Measurements from ENCODE around the gene ATP2B1.
A peak's percentile ranks its signal among the peaks of the same experiment; 100 is the strongest.
"Not testable (repeated sequence)": the region's sequence is repeated elsewhere in the genome, so short reads cannot be mapped to it uniquely, and the experiment has no call there.

Gene ATP2B1

DNA sequence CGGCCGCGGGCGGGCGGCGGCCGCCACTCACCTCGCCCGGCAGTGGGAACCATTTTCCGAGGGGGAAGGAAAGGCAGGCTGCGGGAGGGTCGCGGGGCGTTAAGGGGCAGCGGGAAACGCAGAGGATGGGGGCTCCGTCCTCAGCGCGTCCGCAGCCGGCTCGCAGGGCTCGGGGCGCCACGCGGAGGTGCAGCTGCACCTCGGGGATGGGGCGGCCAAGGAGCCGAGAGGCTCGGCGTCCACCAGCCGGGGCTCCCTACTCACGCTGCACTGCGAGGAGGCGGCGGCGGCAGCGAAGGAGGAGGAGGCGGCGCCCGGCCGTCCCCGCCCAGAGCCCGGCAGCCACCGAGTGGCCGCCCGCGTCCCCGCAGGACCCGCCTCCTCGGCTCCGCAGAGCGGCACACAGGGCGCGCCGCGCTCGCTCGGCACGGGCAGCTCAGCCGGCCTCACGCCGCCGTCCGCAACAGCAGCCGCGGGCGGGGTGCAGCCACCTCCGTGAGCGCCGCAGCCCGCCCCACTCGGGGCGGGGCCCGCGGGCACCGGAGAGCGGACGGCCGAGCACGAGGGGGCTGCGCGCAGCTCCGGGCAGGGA is at the start of gene ATP2B1:
TSS of gene ATP2B1 (minus strand) at position 274 of the 592 bp plus-strand sequence. CDS start 52,952 bp downstream, outside the sequence.
- DNase-seq (ENCODE audit: low read depth): peak; percentile 82

DNA sequence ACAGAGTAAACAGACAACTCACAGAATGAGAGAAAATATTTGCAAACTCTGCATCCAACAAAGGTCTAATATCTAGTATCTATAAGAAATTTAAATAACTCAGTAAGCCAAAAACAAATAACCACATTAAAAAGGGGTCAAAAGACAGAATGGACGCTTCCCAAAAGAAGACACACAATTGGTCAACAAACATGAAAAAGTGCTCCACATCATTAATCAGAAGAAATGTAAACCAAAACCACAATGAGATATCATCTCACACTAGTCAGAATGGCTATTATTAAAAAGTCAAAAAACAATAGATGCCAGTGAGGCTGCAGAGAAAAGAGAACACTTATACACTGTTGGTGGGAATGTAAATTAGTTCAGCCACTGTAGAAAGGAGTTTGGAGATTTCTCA is 49.3 kb upstream of the ATP2B1 start:
- not testable (repeated sequence) for DNase-seq (ENCODE audit: low read depth)

DNA sequence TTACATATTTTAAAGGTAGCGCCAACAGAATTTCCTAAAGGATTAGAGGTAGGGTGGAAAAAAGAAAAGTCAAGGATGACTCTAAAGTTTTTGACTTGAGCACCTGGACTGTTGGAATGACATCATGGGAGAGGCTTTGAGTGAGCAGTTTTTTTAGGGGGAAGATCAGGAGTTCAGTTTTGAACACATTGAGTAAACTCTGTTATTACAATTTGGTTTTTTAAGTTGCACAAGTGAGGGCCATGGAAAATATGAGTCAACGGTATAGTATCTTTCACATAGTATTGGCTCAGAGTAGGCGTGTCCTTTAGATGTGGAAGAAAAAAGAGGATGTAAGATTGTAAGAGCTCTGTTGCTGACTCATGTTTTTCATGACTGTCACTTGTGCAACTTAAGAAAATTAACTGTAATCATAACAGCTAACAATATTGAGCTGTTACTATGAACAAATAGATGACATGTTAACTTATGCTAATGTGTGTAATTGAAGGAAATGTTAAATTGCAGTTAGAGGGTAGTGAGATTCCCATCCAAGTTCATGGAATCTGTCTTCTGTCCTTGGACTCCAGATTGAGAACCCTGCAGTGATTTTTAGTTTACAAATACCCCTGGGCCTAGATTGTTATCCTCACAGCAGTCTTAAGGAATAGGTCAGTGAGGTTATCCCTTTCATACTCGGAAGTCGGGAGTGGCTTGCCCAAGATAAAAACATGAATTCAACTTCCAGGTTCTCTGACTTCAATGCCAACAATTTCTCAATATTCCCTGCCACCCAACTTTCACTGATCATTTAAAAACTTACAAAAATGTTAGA is 48.2 kb upstream of the ATP2B1 start:
- DNase-seq (ENCODE audit: low read depth): peak; percentile 96

DNA sequence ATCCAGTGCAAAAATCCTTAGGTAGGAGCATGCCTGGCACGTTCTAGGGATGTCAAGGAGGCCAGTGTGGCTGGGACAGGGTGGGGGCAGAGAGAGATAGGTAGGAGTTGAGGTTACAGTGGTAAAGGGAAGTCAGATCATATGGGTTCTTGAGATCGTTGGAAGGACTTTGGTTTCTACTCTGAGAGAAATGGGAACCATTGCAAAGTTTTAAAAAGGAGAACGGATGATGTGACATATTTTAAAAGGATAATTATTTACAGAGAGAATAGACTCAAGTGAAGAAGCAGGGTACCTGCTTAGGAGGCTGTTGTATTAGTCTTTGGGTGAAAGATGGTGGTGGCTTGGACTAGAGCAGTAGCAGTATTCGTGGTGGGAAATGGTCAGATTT is 47.6 kb upstream of the ATP2B1 start:
- no peak for DNase-seq (ENCODE audit: low read depth)

DNA sequence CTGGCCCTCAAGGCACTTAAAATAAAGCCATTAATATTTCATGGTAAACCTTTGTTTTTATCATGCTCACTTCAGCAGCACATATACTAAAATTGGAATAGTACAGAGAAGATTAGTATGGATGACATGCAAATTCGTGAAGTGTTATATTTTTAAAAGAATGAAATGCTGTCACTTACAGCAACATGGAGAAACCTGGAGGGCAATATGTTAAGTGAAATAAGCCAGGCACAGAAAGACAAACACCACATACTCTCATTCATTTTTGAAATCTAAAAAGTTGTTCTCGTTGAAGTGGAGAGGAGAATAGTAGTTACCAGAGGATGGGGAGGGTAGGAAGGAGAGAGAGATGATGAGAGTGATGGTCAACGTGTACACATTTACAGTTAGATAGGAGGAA is 45.4 kb upstream of the ATP2B1 start:
- DNase-seq (ENCODE audit: low read depth): no peak

DNA sequence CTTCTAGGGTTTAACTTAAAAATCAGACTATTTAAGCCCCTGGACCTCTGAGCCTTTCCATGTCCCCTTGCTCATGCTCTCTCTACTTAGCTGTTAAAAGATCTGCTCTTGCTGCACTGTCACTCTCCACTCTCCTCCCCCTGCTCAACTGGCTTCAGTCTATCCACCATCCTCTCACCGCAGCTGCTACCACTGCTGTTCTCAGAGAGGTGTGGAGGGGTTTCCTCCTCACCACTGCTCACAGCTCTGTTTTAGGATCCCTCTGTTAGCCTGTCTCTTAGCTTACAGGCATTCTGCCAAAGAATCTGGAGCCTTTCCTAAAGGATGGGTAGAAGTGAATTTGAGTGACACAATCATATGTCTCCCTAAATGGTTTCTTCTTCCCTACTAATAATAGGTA is 43.7 kb upstream of the ATP2B1 start:
- DNase-seq (ENCODE audit: low read depth): no peak

DNA sequence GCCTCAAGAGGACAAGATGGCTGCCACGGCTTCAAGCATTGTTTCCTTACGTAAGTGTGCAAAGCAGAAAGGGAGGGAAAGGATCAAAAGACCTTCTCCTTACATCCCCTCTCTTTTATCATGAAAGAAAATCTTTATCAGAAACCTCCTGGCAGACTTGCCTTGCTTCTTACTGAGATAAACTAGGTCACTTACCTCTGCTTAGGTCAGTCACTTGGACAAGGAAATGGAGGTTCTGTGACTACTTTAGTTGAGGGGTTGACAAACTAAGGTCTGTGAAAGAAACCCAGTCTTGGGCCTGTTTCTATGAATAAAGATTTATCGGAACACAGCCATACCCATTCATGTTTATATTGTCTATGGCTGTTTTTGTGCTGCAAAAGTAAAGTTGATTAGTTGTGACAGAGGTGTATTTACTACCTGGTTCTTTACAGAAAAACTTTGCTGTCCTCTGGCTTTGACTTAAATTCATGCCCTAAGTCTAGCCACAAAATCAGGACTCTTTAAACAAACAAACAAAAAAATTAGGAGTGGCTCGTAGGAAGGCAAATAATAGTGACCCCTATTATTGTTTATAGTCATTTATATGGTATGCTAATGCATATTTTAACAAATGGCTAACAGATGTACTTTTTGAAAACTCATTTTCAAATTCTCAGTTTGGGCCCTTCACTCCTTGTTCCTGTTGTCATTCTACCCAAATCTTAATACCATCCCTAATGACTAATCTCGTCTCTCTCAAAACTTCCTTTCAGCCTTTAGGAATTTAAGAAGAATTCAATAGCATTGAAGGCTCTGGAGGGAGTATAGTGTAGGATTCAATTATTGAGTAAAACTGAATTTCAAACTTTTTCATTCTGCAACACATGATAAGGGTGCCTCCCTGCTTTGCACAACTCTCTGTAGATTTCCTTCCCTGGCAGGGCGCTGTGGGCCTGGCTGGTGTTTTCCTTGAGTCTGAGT is 42.0 kb upstream of the ATP2B1 start:
- no peak for DNase-seq (ENCODE audit: low read depth)

DNA sequence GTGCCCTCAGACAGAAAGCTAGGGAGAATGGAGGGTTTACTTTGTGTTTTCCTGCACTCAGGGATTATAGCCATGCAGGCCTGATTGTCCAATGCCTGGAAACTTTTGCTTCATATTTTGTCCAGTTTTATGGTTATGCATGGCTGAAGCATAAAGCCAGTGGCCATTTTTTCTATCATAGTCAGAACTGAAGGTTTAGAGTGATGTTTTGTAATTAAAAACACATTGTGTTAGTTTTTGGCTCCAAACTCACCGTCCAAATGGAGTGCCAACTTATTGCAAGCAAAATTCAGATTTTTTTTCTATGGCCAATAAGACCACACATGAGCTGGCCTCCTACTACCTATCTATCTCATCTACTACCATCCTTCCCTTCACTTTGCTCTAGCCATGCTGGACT is 40.2 kb upstream of the ATP2B1 start:
- no peak for DNase-seq (ENCODE audit: low read depth)

DNA sequence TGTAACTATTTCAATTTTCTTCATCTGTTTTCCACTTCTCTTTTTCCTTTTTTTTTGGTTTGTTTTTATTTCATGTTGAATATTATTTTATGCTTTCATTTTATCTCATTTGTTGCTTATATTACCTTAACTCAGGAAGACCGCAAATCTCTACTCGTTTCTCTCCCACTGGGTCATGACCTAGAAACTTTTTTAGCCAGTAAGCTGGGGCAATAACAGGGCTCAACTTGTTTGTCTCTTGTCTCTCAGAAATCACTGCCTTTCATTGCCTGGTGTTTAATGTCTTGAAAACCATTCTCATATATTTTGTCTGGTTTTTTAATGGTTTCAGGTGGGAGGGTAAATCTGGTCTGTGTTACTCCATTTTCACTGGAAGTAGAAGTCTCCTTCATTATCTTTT is 36.6 kb upstream of the ATP2B1 start:
- DNase-seq (ENCODE audit: low read depth): no peak

DNA sequence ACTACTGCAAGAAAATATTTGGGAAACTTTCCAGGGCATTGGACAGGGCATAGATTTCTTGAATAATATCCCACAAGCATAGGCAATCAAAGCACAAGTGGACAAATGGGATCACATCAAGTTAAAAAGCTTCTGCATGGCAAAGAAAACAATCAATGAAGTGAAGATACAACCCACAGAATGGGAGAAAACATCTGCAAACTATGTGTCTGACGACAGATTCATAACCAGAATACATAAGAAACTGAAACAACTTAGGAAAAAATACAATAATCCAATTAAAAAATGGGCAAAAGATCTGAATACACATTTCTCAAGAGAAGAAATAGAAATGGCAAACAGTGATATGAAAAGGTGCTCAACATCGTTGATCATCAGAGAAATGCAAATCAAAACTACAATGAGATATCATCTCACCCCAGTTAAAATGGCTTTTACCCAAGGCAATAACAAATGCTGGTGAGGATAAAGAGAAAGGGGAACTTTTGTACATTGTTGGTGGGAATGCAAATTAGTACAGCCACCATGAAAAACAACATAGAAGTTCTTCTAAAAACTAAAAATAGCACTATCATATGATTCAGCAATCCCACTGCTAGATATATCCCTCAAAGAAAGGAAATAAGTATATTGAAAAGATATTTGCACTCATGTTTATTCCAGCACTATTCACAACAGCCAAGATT is 33.8 kb upstream of the ATP2B1 start:
- no peak for DNase-seq (ENCODE audit: low read depth)

DNA sequence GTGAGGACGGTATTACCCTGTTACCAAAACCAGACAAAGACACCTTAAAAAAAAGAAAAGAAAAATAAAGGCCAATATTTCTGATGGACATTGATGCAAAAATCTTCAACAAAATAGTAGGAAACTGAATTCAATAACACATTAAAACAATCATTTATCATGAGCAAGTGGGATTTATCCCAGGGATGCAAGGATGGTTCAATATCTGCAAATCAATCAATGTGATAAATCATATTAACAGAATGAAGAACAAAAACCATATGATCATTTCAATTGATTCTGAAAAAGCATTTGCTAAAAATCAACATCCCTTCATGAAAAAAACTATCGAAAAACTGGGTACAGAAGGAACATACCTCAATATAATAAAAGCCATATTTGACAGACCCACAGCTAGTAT is 32.3 kb upstream of the ATP2B1 start:
- DNase-seq (ENCODE audit: low read depth): no peak

DNA sequence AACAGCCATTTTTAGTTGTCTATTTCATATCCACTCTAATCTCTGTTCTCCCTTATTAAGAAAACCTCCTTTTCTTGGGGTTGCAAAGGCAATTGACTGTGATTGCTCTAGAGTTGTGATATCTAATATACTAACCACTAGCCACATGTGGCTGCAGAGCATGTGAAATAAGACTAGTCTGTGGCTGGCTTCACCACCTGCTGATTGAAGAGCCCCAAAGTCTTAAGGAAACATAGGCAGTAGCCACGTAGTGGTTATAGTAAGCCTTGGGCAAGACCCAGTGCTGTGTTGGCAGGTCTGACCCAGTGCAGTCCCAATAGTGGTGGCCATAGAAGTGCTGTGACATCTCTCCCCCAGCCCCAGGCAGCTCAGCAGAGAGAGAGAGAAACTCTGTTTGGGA is 28.4 kb upstream of the ATP2B1 start:
- DNase-seq (ENCODE audit: low read depth): no peak

DNA sequence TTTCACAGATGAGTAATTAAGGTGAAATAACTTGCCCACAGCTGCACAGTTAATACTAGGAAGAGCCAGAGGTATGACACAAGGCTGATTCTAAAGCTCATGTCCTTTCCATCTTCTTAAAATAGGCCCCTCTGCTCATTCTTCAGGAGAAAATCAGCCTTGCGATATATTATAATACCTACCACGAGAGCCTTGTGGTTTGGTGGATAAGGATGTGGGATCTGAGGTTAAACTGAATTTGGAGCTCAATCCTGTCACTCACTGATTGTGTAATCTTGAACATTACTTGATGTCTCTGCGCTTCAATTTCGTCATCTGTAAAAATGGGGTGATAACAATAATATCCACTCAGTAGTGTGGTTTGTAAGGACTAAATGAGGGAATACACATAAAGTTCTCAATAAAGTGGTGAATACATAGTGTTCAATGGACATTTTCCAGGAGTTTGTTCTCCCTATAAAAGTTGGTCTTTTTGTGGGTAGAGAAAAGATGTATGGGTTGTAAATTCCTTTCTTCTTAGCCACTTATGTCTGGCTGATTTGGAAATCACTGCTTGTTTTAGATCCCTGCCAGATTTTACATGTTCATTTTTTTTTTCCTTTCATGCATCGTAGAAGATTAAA is 25.1 kb upstream of the ATP2B1 start:
- DNase-seq (ENCODE audit: low read depth): peak; percentile 85

DNA sequence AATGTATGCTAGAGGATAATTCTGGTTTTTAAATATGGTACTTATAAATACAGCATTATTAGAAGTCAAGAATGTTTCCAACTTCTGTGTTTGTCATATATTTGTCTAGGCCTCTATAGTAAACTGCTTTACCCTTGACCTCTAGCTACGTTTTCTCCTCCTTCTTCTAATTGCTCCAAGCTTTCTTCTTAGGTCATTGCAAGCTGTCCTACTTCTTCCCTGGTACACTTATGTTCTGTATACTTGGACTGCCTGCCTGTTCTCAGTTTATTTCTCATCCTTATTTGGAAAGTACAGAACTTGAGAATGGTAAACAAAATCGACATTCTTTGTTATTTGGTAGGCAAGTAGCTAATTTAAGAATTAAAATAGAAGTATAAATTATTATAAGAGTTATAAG is 23.9 kb upstream of the ATP2B1 start:
- no peak for DNase-seq (ENCODE audit: low read depth)

DNA sequence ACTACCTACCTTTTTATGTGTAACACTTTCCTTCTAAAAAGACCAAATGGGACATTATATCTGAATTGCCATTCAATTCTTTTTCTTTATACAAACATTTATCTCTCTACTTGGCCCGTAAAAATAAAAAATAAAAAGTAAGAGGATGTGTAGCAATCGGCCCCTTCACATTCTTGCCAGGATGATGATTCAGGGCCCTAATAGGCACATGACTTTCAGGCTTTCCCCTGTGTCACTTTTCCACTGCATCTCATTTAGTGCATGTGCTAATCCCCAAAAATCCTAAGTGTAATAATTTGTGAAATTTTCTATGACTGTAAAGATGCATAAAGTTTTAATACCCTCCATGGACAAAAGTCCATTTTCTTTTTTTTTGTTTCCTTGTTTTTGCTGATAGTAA is 23.0 kb upstream of the ATP2B1 start:
- peak; percentile 66 for DNase-seq (ENCODE audit: low read depth)

DNA sequence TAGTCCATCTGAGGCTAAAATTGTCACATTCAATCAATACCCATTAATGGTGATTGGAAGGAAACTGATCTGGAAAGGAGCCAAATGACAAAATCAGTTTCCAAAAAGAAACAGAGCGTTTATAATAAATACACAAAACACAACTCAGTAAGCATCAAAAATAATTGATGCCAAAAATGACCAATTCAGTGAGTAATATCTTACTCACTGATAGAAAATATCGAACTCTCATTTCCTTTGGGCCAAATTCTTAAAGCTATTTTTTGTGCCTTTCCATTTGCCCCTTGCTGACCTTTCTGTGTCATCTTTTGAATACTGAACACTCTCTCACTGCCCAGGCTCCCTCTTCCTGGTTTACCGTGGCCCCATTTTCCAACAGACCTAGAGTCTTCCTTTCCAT is 22.5 kb upstream of the ATP2B1 start:
- no peak for DNase-seq (ENCODE audit: low read depth)

DNA sequence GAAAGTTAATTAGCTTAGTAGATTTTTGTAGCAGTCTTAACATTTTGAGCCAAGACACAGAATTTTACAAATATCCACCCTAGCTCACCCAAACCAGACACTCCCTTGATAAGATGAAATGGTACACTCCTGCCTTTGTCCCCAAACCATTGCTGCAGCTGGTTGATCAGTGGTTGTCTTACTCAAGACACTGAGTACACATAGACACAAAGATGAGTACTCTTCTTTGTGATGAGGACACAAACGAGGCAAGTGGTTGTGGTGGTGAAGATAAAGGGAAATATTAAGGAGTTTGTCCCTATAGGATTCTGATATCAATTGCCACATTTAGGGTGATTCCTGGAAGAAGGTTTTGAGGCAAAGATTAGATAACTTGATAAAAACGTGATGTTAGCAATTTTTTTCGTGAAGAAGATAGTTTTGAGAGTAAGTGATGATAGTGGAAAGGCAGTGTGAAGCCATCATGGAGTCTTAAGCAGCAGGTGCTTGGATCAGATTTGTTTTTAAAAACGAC is 21.4 kb upstream of the ATP2B1 start:
- DNase-seq (ENCODE audit: low read depth): no peak

DNA sequence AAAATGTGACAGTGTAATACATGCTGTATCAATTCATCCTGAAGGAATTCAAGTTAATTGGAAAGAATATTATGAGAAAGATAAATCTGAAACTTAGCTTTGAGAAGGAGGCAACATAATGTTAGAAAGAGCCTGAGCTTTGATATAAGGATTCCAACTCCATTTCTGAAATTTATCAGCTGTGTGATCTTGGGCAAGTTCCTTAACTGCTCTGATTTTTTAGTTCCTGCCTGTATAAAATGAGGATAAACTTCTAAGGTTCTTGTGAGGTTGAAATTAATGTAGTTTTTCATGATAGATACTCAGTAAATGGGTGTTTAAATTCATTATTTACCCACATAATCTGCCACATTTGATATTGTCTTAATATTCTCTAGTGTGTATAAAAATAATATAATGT is 14.6 kb upstream of the ATP2B1 start:
- no peak for DNase-seq (ENCODE audit: low read depth)

DNA sequence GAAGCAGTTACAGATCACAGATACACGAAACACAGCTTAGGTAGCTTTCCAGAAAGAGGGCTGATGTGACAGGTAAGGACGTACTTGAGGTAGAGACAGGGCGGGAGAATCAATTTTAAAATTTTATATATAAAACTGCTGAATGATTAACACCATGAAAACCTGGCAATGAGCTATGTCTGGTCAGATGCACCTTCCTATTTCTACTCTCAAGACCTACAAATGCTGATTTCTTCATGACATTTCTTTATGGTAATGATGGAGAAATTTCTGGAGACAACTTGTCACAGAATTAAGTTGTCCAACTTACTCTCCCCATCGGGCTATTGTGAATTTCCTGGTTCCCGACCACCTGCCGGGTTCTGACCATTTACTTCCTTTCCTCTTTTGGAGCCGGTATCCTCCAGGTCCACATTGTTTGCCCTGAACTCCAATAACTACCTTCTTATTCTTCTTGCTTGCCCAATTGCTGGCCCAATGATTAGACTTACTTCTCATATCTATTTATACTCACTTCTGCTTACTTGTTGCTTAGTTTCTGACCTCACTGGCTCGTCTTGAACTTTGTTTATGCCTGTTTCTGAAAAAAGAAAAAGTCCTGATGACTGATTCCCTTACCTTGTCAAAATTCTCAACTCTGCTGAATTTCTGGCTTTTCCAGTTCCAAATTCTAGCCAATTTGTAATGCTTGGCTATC is 12.8 kb upstream of the ATP2B1 start:
- DNase-seq (ENCODE audit: low read depth): no peak

DNA sequence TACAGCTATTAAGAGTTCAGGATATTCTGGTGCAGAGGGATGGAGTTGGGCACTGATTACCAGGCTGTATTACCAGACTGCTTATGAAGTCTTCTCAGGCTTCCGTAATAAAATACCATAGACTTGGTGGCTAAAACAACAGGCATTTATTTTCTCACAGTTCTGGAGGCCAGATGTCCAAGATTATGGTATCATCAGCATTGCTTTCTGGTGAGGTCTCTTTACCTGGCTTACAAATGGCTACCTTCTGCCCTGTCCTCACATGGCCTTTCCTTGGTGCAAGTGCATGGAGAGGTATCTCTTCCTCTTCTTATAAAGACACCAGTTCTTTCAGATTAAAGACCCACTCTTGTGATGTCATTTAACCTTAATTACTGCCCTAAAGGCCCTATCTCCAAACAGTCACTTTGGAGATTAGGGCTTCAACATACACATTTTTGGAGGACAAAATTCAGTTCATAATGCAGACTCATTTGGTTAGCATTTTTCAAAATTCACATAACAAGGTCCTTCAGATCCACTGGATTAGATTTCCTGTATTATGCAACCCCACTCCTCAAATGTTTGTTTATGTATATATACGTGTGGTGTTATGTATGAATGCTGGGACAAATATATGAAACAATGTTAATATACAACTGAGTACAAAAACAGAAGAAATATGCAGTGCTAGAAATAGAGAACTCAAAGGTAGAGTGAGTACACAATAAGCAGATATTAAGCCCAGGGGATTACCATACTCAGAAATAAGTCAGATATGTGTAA is 9.3 kb upstream of the ATP2B1 start:
- no peak for DNase-seq (ENCODE audit: low read depth)

Measured in GM04504 (cell line).